H1 (cell line): ENCODE results near the gene FXR1. TPM values are rescaled to one million over a fixed set of nuclear protein-coding genes. Genes with fewer than 3 reads are reported as not detected.

Source experiments
- CTCF ChIA-PET: fragments of 300-600 bp; sonication (Branson Sonifier 250); formaldehyde crosslinking; loops from one replicate; lab custom pipeline; 2021; ENCODE audit not compliant: partially characterized antibody; lab: Charles Lee
- POLR2A ChIA-PET: fragments of 300-600 bp; sonication (Branson Sonifier 250); formaldehyde crosslinking; loops from one replicate; lab custom pipeline; 2021; ENCODE audit warnings: inconsistent platforms; ENCODE audit not compliant: partially characterized antibody; lab: Charles Lee
- DNase-seq, 2 experiments: peaks; one replicate each; pipeline versions ENCODE4 v3.0.0 to v3.0.0-alpha.2; 2010 to 2022; ENCODE audit warnings: low spot score in 2 of 2, low read depth in 1 of 2, mixed read lengths in 1 of 2
- FAIRE-seq: peaks from 2 replicates; lab custom pipeline; 2011; peaks lifted over from hg19 to GRCh38; lab: Jason Lieb, UNC
- H2AFZ ChIP-seq: 2 replicates; pipeline ENCODE4 v1.8.1; 2012; ENCODE audit warnings: low read length, inconsistent platforms
- H2AK5ac ChIP-seq: 2 replicates; pipeline ENCODE4 v1.6.1; 2013; ENCODE audit warnings: low read depth, low read length
- H2BK120ac ChIP-seq: replicated peaks from 2 replicates; pipeline ENCODE3; 2013; ENCODE audit warnings: low read depth, low read length, inconsistent platforms
- H2BK12ac ChIP-seq: 2 replicates; pipeline ENCODE4 v1.6.1; 2013; ENCODE audit warnings: low read depth, low read length
- H2BK15ac ChIP-seq: 2 replicates; pipeline ENCODE4 v1.6.1; 2013; ENCODE audit warnings: low read length
- H2BK20ac ChIP-seq: 2 replicates; pipeline ENCODE4 v1.6.1; 2013; ENCODE audit warnings: low read length
- H2BK5ac ChIP-seq: 2 replicates; pipeline ENCODE4 v1.6.1; 2013; ENCODE audit warnings: low read depth, low read length
- H3K14ac ChIP-seq: 2 replicates; pipeline ENCODE4 v1.6.1; 2013; ENCODE audit warnings: inconsistent platforms; ENCODE audit not compliant: insufficient read length
- H3K18ac ChIP-seq: 2 replicates; pipeline ENCODE4 v1.6.1; 2013; ENCODE audit warnings: low read length; ENCODE audit errors: extremely low read depth
- H3K23ac ChIP-seq: 2 replicates; pipeline ENCODE4 v1.6.1; 2013; ENCODE audit warnings: inconsistent platforms; ENCODE audit not compliant: insufficient read length
- H3K23me2 ChIP-seq: 2 replicates; pipeline ENCODE4 v1.6.1; 2013; ENCODE audit warnings: low read depth, low read length
- H3K27ac ChIP-seq: 2 replicates; pipeline ENCODE4 v1.6.1; 2011; ENCODE audit warnings: low read depth, low read length, inconsistent platforms
- H3K27me3 ChIP-seq, 4 experiments: replicated peaks in 1 of 4; 1 replicate in 1 of 4; 2 replicates in 3 of 4; pipeline versions ENCODE4 v1.6.1 to v1.8.1; 2011 to 2013; ENCODE audit warnings: low read length in 3 of 4, mild to moderate bottlenecking in 3 of 4, inconsistent platforms in 2 of 4, mixed read lengths in 2 of 4, moderate library complexity in 1 of 4; ENCODE audit not compliant: control insufficient read depth in 3 of 4, insufficient read depth in 3 of 4; ENCODE audit errors: extremely low read depth in 1 of 4
- H3K36me3 ChIP-seq, 4 experiments: 2 replicates each; pipeline versions ENCODE4 v1.6.1 to v1.8.1; 2011 to 2013; ENCODE audit warnings: mild to moderate bottlenecking in 4 of 4, low read length in 3 of 4, moderate library complexity in 2 of 4, control low read depth in 1 of 4, inconsistent platforms in 1 of 4; ENCODE audit not compliant: insufficient read depth in 4 of 4, control insufficient read depth in 2 of 4
- H3K4ac ChIP-seq: replicated peaks from 2 replicates; pipeline ENCODE3; 2013; ENCODE audit warnings: low read length, low read depth, mixed read lengths, inconsistent platforms; ENCODE audit not compliant: insufficient read length
- H3K4me1 ChIP-seq, 4 experiments: replicated peaks in 1 of 4; 1 replicate in 1 of 4; 2 replicates in 3 of 4; pipeline versions ENCODE4 v1.6.1 to v1.8.1; 2011 to 2013; ENCODE audit warnings: low read length in 3 of 4, inconsistent platforms in 2 of 4, mixed read lengths in 1 of 4; ENCODE audit not compliant: insufficient read depth in 4 of 4, control insufficient read depth in 3 of 4
- H3K4me2 ChIP-seq, 2 experiments: 2 replicates each; pipeline versions ENCODE4 v1.6.1 to v1.8.1; 2011 to 2013; ENCODE audit warnings: low read depth in 2 of 2, low read length in 2 of 2, control low read depth in 1 of 2, inconsistent platforms in 1 of 2, mild to moderate bottlenecking in 1 of 2; ENCODE audit not compliant: insufficient read depth in 1 of 2
- H3K4me3 ChIP-seq, 4 experiments: fragments of 200-600, 300-600 bp in 1 of 4; sonication (generic), shearing (Covaris generic), sonication (Bioruptor Twin) in 1 of 4; 2 replicates each; pipeline versions ENCODE4 v1.5.1 to v1.8.1; 2011 to 2016; ENCODE audit warnings: low read length in 4 of 4, low read depth in 3 of 4, control low read depth in 2 of 4, inconsistent platforms in 2 of 4, mild to moderate bottlenecking in 2 of 4, mixed read lengths in 1 of 4, moderate library complexity in 1 of 4; ENCODE audit not compliant: insufficient read depth in 2 of 4; ENCODE audit errors: extremely low read depth in 1 of 4
- H3K56ac ChIP-seq: replicated peaks from 2 replicates; pipeline ENCODE3; 2013; ENCODE audit warnings: low read depth, mild to moderate bottlenecking, mixed read lengths, low read length, inconsistent platforms; ENCODE audit not compliant: insufficient read length
- H3K79me1 ChIP-seq: 2 replicates; pipeline ENCODE4 v1.6.1; 2013; ENCODE audit warnings: low read depth, low read length, control low read depth
- H3K79me2 ChIP-seq, 2 experiments: 2 replicates each; pipeline versions ENCODE4 v1.6.1 to v1.8.1; 2012 to 2013; ENCODE audit warnings: low read length in 2 of 2, mild to moderate bottlenecking in 2 of 2, inconsistent platforms in 1 of 2; ENCODE audit not compliant: insufficient read depth in 2 of 2, control insufficient read depth in 1 of 2
- H3K9ac ChIP-seq, 4 experiments: replicated peaks in 1 of 4; 1 replicate in 1 of 4; 2 replicates in 3 of 4; pipeline versions ENCODE4 v1.6.1 to v1.8.1; 2011 to 2013; ENCODE audit warnings: low read depth in 3 of 4, low read length in 3 of 4, control low read depth in 2 of 4, mild to moderate bottlenecking in 2 of 4, moderate library complexity in 2 of 4, inconsistent platforms in 1 of 4; ENCODE audit errors: extremely low read depth in 1 of 4
- H3K9me3 ChIP-seq, 2 experiments: 2 replicates each; pipeline versions ENCODE4 v1.6.1 to v1.8.1; 2012 to 2013; ENCODE audit warnings: mild to moderate bottlenecking in 2 of 2, moderate library complexity in 2 of 2, control low read depth in 1 of 2, inconsistent platforms in 1 of 2, low read depth in 1 of 2, low read length in 1 of 2, mixed read lengths in 1 of 2; ENCODE audit not compliant: insufficient read depth in 2 of 2
- H4K20me1 ChIP-seq, 2 experiments: replicated peaks in 1 of 2; 2 replicates each; pipeline versions ENCODE3 to v1.8.1; 2011 to 2013; ENCODE audit warnings: inconsistent platforms in 2 of 2, low read length in 2 of 2, mild to moderate bottlenecking in 1 of 2; ENCODE audit not compliant: insufficient read depth in 2 of 2, control insufficient read depth in 1 of 2
- H4K5ac ChIP-seq: 2 replicates; pipeline ENCODE4 v1.6.1; 2013; ENCODE audit warnings: low read length, low read depth, mixed read lengths, inconsistent platforms; ENCODE audit not compliant: insufficient read length
- H4K8ac ChIP-seq: 2 replicates; pipeline ENCODE4 v1.8.0; 2013; ENCODE audit warnings: mild to moderate bottlenecking, moderate library complexity, low read length, inconsistent platforms; ENCODE audit not compliant: insufficient read depth; ENCODE audit errors: extremely low read depth
- H4K91ac ChIP-seq: replicated peaks from 2 replicates; pipeline ENCODE3; 2013; ENCODE audit warnings: low read length, mixed read lengths, inconsistent platforms; ENCODE audit not compliant: insufficient read length
- E2F6 ChIP-seq: IDR thresholded peaks from 2 replicates; pipeline ENCODE4 v1.6.1; 2012; ENCODE audit warnings: inconsistent platforms
- NANOG ChIP-seq: IDR thresholded peaks from 2 replicates; pipeline ENCODE4 v1.6.1; 2011; ENCODE audit warnings: low read length, low read depth, mild to moderate bottlenecking, inconsistent platforms; ENCODE audit not compliant: insufficient read depth, poor library complexity, severe bottlenecking
- NRF1 ChIP-seq: IDR thresholded peaks from 2 replicates; pipeline ENCODE4 v1.6.1; 2011; ENCODE audit warnings: mild to moderate bottlenecking, low read depth, low read length, improper control_type of control experiment
- SIN3A ChIP-seq, 2 experiments: IDR thresholded peaks in 1 of 2; conservative IDR thresholded peaks in 1 of 2; 2 replicates each; pipeline ENCODE4 v1.6.1; 2011 to 2012; ENCODE audit warnings: low read length in 2 of 2, improper control_type of control experiment in 1 of 2, low read depth in 1 of 2, mild to moderate bottlenecking in 1 of 2
- WGBS, 2 experiments: shearing (Covaris generic) in 1 of 2; methylation state at CpG; one replicate each; pipeline versions ENCODE4 v1.1.6 to v1.1.7; 2013 to 2015; ENCODE audit warnings: low lambda C conversion rate in 2 of 2, mixed read lengths in 2 of 2, inconsistent platforms in 1 of 2, low coverage in 1 of 2, missing lambda C conversion rate in 1 of 2; ENCODE audit not compliant: insufficient replicate concordance in 2 of 2, insufficient coverage in 1 of 2, insufficient read length in 1 of 2; ENCODE audit errors: extremely low coverage in 1 of 2, missing lambda C conversion rate in 1 of 2; 5-methylcytosine and 5-hydroxymethylcytosine counted together
- polyA plus RNA-seq, 7 experiments: library from polyadenylated mRNA; depleted of rRNA in 3 of 7; stranded (reverse) in 5 of 7; unstranded in 2 of 7; fragments of >200 nt in 5 of 7; fragments of 200-250 nt in 2 of 7; gene quantifications; 1 replicate in 5 of 7; 2 replicates in 1 of 7; 4 replicates in 1 of 7; pipeline versions ENCODE4 v1.2.1 to v1.2.3, GENCODE V29; 2011 to 2013; ENCODE audit warnings: missing spikeins in 2 of 7, mixed read lengths in 2 of 7
- total RNA-seq: library from RNA; stranded (reverse); fragmentation: NEBNext Ultra II Directional; extraction: Animal tissue kit (Norgen Biotek cat#: 25700); gene quantifications from 2 replicates; pipeline ENCODE4 v1.2.1, GENCODE V29; 2021
- TF ChIP-seq, protein P1 (sequence below): IDR thresholded peaks from 2 replicates; pipeline ENCODE4 v1.6.1; 2011; ENCODE audit warnings: low read length, improper control_type of control experiment

The FXR1 gene
- total and polyA plus RNA-seq, 2 of the 8 experiments (the other 6 are each of a cell fraction or from before 2014, with no cell fraction given), result 108 to 283 TPM

DNA sequence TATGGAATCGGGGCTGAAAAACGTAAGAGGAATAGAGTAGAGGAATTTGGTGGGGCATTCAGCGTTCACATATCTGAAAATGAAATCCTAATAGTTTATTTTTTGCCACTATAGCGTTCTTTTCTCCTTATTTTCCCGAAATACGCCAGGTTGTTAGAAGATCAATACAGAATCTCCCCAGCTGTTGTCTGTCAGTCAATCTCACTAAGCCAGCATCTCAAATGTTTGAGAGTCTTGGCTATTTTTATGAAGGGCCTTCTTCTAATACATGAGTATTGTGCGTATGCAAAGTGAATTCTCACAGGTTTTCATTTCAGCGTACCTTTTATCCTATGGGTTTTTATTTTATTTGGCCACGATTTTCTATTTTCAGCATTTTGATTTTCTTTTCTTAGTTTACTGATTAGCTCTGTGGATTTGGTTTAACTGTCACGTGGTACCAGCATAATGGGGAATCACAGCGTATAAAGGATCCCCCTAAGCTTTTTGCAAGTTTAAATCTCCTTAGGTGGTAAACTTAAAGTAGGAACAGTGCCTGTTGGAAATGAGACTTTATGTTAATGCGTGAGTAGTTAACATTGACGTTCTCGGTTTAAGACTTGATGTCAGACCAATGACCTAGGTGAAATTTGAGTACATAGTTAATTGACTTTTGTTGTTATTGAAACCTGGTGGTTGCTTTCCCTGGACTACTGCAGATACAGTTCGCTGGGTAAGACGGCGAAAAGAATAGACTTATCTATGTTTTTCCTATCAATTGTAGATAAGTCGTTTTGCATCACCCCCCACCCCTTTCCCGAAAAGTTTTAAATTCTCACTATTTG is 1.3 kb downstream of the FXR1 start:
- Histone ChIP-seq H3K4ac (no peak overlapping the region), H3K4me3 (peak overlapping the region; percentile 91 to 99 (median 97)), H4K91ac (no peak overlapping the region), H3K79me2 (peaks cover 55 to 63% of the 10 kb centered on the region in 2 experiments), H3K36me3 (peaks cover 0 to 24% (median 6%) of the 10 kb centered on the region in 4 experiments; a peak in 2 of 8 replicates), H3K27me3 (no peaks in the 10 kb centered on the region), H3K56ac (no peak overlapping the region), H3K18ac (no peak overlapping the region), H2BK12ac (no peak overlapping the region), H2BK20ac (no peak overlapping the region), H4K8ac (no peak overlapping the region), H2AFZ (no peak overlapping the region), H3K23me2 (no peaks in the 10 kb centered on the region), H3K23ac (no peak overlapping the region), H3K9ac (peak overlapping the region in 3 of 4 experiments; percentile 98 to 99 (median 99); a peak in 4 of 7 replicates), H3K79me1 (no peaks in the 10 kb centered on the region), H3K14ac (no peak overlapping the region), H3K4me1 (peaks cover 0 to 4% (median 1%) of the 10 kb centered on the region in 4 experiments; a peak in 5 of 7 replicates), H4K20me1 (peaks cover 29 to 32% of the 10 kb centered on the region in 2 experiments), H2BK15ac (no peak overlapping the region), H3K4me2 (peak overlapping the region; percentile 54 to 77), H2BK120ac (no peak overlapping the region), H2AK5ac (no peak overlapping the region), H3K27ac (peak overlapping the region; percentile 40), H3K9me3 (no peaks in the 10 kb centered on the region), H2BK5ac (no peak overlapping the region), H4K5ac (no peak overlapping the region)
- WGBS, 2 experiments, result 15% methylated on average over 19 of the region's 19 CpGs; no CpG with 5 or more reads in 1 of the 2 experiments
- CTCF ChIA-PET, result interaction anchor here (0.9 to 1.8 kb wide), 3 partner anchors 10 to 161 kb away, joined by 3 to 4 read pairs (median 3); no protein-coding TSS in a partner anchor
- POLR2A ChIA-PET, result interaction anchor here (0.6 to 3.4 kb wide), 16 partner anchors 8 to 164 kb away, joined by 3 to 18 read pairs (median 5); partner anchors contain the start of gene DNAJC19
- FAIRE-seq (no peak), DNase-seq (no peak)
- TF ChIP-seq NRF1 (no peak), E2F6 (no peak), SIN3A (conservative IDR thresholded peaks at IDR 0.05 in 1 of 2, IDR thresholded peaks at IDR 0.05 in 1 of 2; ENCODE audit: low read depth in 1 of 2, low read length in 2 of 2) (0 out of 4 replicates have a peak, but pooled peaks of 1 of the 2 experiments have one; percentile 33), NANOG (no peak)
- TF ChIP-seq, protein P1, sequence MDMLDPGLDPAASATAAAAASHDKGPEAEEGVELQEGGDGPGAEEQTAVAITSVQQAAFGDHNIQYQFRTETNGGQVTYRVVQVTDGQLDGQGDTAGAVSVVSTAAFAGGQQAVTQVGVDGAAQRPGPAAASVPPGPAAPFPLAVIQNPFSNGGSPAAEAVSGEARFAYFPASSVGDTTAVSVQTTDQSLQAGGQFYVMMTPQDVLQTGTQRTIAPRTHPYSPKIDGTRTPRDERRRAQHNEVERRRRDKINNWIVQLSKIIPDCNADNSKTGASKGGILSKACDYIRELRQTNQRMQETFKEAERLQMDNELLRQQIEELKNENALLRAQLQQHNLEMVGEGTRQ, result peak; percentile 19; the same call in 1 of the 2 replicates
